HepG2 (cell line): ENCODE data around the gene ZMYND10. TPM values are rescaled to one million over a fixed set of nuclear protein-coding genes. Genes with fewer than 3 reads are reported as not detected.
A peak's percentile ranks its signal among the peaks of the same experiment; 100 is the strongest.

Source experiments
- AHR ChIP-seq: IDR thresholded peaks from 2 replicates; pipeline ENCODE4 v1.6.1; 2018; ENCODE audit warnings: missing genetic modification reagents, missing compliant biosample characterization
- CBX1 ChIP-seq: IDR thresholded peaks from one replicate; pipeline ENCODE4 v1.6.1; 2016; ENCODE audit warnings: antibody characterized with exemption, low read depth
- DDIT3 ChIP-seq: sonication (generic); formaldehyde crosslinking; IDR thresholded peaks from 2 replicates; pipeline ENCODE4 v1.4.0; 2020; ENCODE audit warnings: mild to moderate bottlenecking, missing genetic modification reagents
- DNMT1 ChIP-seq: sonication (generic); formaldehyde crosslinking; IDR thresholded peaks from 2 replicates; pipeline ENCODE4 v1.5.1; 2020; ENCODE audit warnings: mild to moderate bottlenecking, missing genetic modification reagents
- DZIP1 ChIP-seq: sonication (generic); formaldehyde crosslinking; IDR thresholded peaks from 2 replicates; pipeline ENCODE4 v1.5.0; 2020; ENCODE audit warnings: mild to moderate bottlenecking, missing genetic modification reagents
- FOXC1 ChIP-seq: sonication (generic); formaldehyde crosslinking; IDR thresholded peaks from 2 replicates; pipeline ENCODE4 v1.8.0; 2022; ENCODE audit warnings: mild to moderate bottlenecking, missing genetic modification reagents, borderline replicate concordance
- MBD4 ChIP-seq: IDR thresholded peaks from 2 replicates; pipeline ENCODE4 v1.6.1; 2012; ENCODE audit warnings: low read length, inconsistent platforms, borderline replicate concordance
- MED13 ChIP-seq: sonication (generic); formaldehyde crosslinking; IDR thresholded peaks from 2 replicates; pipeline ENCODE4 v1.5.0; 2020; ENCODE audit warnings: missing genetic modification reagents
- NFE2L2 ChIP-seq: fragments of 150-350 bp; IDR thresholded peaks from 2 replicates; pipeline ENCODE4 v1.6.1; 2014; ENCODE audit warnings: low read length
- RBM22 ChIP-seq: fragments of 200-400 bp; formaldehyde crosslinking; optimal IDR thresholded peaks from 2 replicates; pipeline ENCODE3; 2017; ENCODE audit warnings: mild to moderate bottlenecking, low read length, moderate library complexity
- RERE ChIP-seq: IDR thresholded peaks from 2 replicates; pipeline ENCODE4 v1.6.1; 2016; ENCODE audit warnings: low read depth, missing genetic modification reagents, missing compliant biosample characterization
- SIX1 ChIP-seq: sonication (generic); formaldehyde crosslinking; IDR thresholded peaks from 2 replicates; pipeline ENCODE4 v1.4.0; 2020; ENCODE audit warnings: missing genetic modification reagents, borderline replicate concordance
- THRA ChIP-seq: sonication (generic); formaldehyde crosslinking; IDR thresholded peaks from 2 replicates; pipeline ENCODE4 v1.4.0; 2020; ENCODE audit warnings: missing genetic modification reagents, borderline replicate concordance
- ZBTB1 ChIP-seq: sonication (generic); formaldehyde crosslinking; IDR thresholded peaks from 2 replicates; pipeline ENCODE4 v1.4.0; 2020; ENCODE audit warnings: missing genetic modification reagents, borderline replicate concordance
- ZNF513 ChIP-seq: sonication (generic); formaldehyde crosslinking; conservative IDR thresholded peaks from 2 replicates; pipeline ENCODE4 v1.5.0; 2020; ENCODE audit warnings: missing genetic modification reagents
- ZNF552 ChIP-seq: sonication (generic); formaldehyde crosslinking; IDR thresholded peaks from 2 replicates; pipeline ENCODE4 v1.9.0; 2022; ENCODE audit warnings: missing genetic modification reagents, mild to moderate bottlenecking, borderline replicate concordance
- ZNF75D ChIP-seq: sonication (generic); formaldehyde crosslinking; IDR thresholded peaks from 2 replicates; pipeline ENCODE4 v1.8.1; 2023; ENCODE audit warnings: missing genetic modification reagents, mild to moderate bottlenecking, borderline replicate concordance
- polyA plus RNA-seq, 8 experiments: library from polyadenylated mRNA; depleted of rRNA in 3 of 8; stranded (reverse) in 7 of 8; unstranded in 1 of 8; fragments of >200 nt; fragmentation: Illumina TruSeq in 4 of 8; extraction: Trizol in 4 of 8; gene quantifications; 2 replicates each; pipeline versions ENCODE4 v1.2.1 to v1.2.3, GENCODE V29; 2011 to 2016; ENCODE audit warnings: low read depth in 4 of 8, missing spikeins in 1 of 8, mixed read lengths in 1 of 8; ENCODE audit not compliant: insufficient read depth in 1 of 8
- total RNA-seq, 5 experiments: library from RNA; depleted of rRNA; stranded (reverse); fragments of >200 nt; fragmentation: Illumina TruSeq; extraction: Trizol; gene quantifications; 2 replicates each; pipeline ENCODE4 v1.2.3, GENCODE V29; 2016; ENCODE audit warnings: low read depth in 1 of 5

Gene ZMYND10
- total and polyA plus RNA-seq, 2 of the 13 experiments (the other 11 are each of a cell fraction or from before 2014, with no cell fraction given), result 0.60 to 0.74 TPM

GRCh38 chr3:50298836-50299637 is 46.5 kb downstream of the ZMYND10 start, which contains the start of the genes HYAL3 and NAA80 (continued):
- TF ChIP-seq THRA (CRISPR knock-in tag) (peak; percentile 26), SIX1 (CRISPR knock-in tag) (no peak; the same call in 1 of the 2 replicates), DZIP1 (0 out of 2 replicates have a peak, but pooled peaks have one; percentile 47), CBX1 (peak; percentile 58), RBM22 (no peak), NFE2L2 (no peak), RERE (no peak; the same call in 1 of the 2 replicates), ZNF75D (CRISPR knock-in tag) (no peak), FOXC1 (CRISPR knock-in tag) (peak; percentile 57; the same call in 1 of the 2 replicates), ZNF552 (CRISPR knock-in tag) (peak; percentile 76; the same call in 1 of the 2 replicates), DDIT3 (no peak), ZBTB1 (CRISPR knock-in tag) (no peak), AHR (CRISPR knock-in tag) (0 out of 2 replicates have a peak, but pooled peaks have one; percentile 56), MBD4 (no peak), MED13 (peak; percentile 3; the same call in 1 of the 2 replicates), DNMT1 (CRISPR knock-in tag) (no peak), ZNF513 (no peak)
